PC-9 (cell line): ENCODE data around the gene RAD18. TPM values are rescaled to one million over a fixed set of nuclear protein-coding genes. Genes with fewer than 3 reads are reported as not detected.

ENCODE experiments used
- BruUV-seq: library from RNA; stranded (reverse); fragments of 400-500 nt; replicated peaks from 2 replicates; lab custom pipeline; 2021; lab: Mats Ljungman, UMichigan
- CTCF ChIA-PET: fragments of 300-600 bp; sonication (Branson Sonifier 250); formaldehyde crosslinking; loops from one replicate; lab custom pipeline; 2022; ENCODE audit warnings: antibody characterized with exemption; lab: Charles Lee
- POLR2A ChIA-PET: fragments of 300-600 bp; sonication (Branson Sonifier 250); formaldehyde crosslinking; loops from one replicate; lab custom pipeline; 2022; ENCODE audit warnings: antibody characterized with exemption; ENCODE audit not compliant: unreplicated experiment; lab: Charles Lee
- DNase-seq, 2 experiments: peaks; one replicate each; pipeline versions ENCODE4 v3.0.0 to v3.0.0-alpha.2; 2015 to 2022; ENCODE audit warnings: mixed read lengths in 1 of 2
- H2AFZ ChIP-seq: fragments of 200-600 bp; sonication (generic); 2 replicates; pipeline ENCODE4 v1.8.1; 2017; ENCODE audit warnings: antibody characterized with exemption
- H3F3A ChIP-seq: fragments of 200-600 bp; sonication (generic); 2 replicates; pipeline ENCODE4 v1.8.1; 2017; ENCODE audit warnings: antibody characterized with exemption, mild to moderate bottlenecking, low read depth; ENCODE audit not compliant: insufficient read depth
- H3K27ac ChIP-seq: fragments of 200-600 bp; sonication (generic); 2 replicates; pipeline ENCODE4 v1.6.1; 2016; ENCODE audit warnings: mixed run types
- H3K27me3 ChIP-seq: fragments of 200-600 bp; sonication (generic); 2 replicates; pipeline ENCODE4 v1.6.1; 2016; ENCODE audit warnings: low read depth, mixed run types; ENCODE audit not compliant: insufficient read depth
- H3K36me3 ChIP-seq: fragments of 200-600 bp; sonication (generic); 2 replicates; pipeline ENCODE4 v1.6.1; 2016; ENCODE audit warnings: low read depth, mixed run types
- H3K4me1 ChIP-seq: fragments of 200-600 bp; sonication (generic); replicated peaks from 2 replicates; pipeline ENCODE4 v1.6.1; 2016; ENCODE audit warnings: mixed run types; ENCODE audit not compliant: insufficient read depth
- H3K4me2 ChIP-seq: fragments of 200-600 bp; sonication (generic); 2 replicates; pipeline ENCODE4 v1.6.1; 2017; ENCODE audit warnings: mixed run types
- H3K4me3 ChIP-seq: fragments of 200-600 bp; sonication (generic); 2 replicates; pipeline ENCODE4 v1.6.1; 2016; ENCODE audit warnings: mixed run types
- H3K79me2 ChIP-seq: fragments of 200-600 bp; sonication (generic); 2 replicates; pipeline ENCODE4 v1.6.1; 2017; ENCODE audit warnings: low read depth, mixed run types
- H3K9me2 ChIP-seq: fragments of 200-600 bp; sonication (generic); 2 replicates; pipeline ENCODE4 v1.8.1; 2017; ENCODE audit warnings: mild to moderate bottlenecking; ENCODE audit not compliant: insufficient read depth
- H3K9me3 ChIP-seq: fragments of 200-600 bp; sonication (generic); 2 replicates; pipeline ENCODE4 v1.8.1; 2016; ENCODE audit warnings: low read depth; ENCODE audit not compliant: insufficient read depth
- H4K20me1 ChIP-seq: fragments of 200-600 bp; sonication (generic); 2 replicates; pipeline ENCODE4 v1.8.1; 2017; ENCODE audit not compliant: insufficient read depth
- CTCF ChIP-seq: fragments of 200-600 bp; sonication (generic); conservative IDR thresholded peaks from 2 replicates; pipeline ENCODE4 v1.6.1; 2017; ENCODE audit warnings: mixed run types, antibody characterized with exemption, mild to moderate bottlenecking, moderate library complexity
- EZH2 ChIP-seq: fragments of 200-600 bp; sonication (generic); IDR thresholded peaks from 2 replicates; pipeline ENCODE4 v1.8.0; 2017; ENCODE audit warnings: antibody characterized with exemption, low read depth
- intact Hi-C: fragments of 100-400 bp; cut with micrococcal nuclease; formaldehyde crosslinking; loops from one replicate; pipeline ENCODE4 v1.10.0; 2022; ENCODE audit not compliant: unreplicated experiment
- total RNA-seq: library from RNA; stranded (reverse); gene quantifications from 2 replicates; pipeline ENCODE4 v1.2.3, GENCODE V29; 2021

RAD18 gene
- total RNA-seq, 1 experiment from 2014 or later = 29.1 TPM

GRCh38 chr3:8839607-8840325, 123.5 kb downstream of the RAD18 start:
- no peak overlapping the region for H3K27ac ChIP-seq
- H3K79me2 ChIP-seq = no peaks in the 10 kb centered on the region
- no peak overlapping the region for H2AFZ ChIP-seq
- no peaks in the 10 kb centered on the region for H3K9me2 ChIP-seq
- no TSS peak for BruUV-seq
- TF ChIP-seq EZH2 (no peak), CTCF (no peak)
- peaks cover 5% of the 10 kb centered on the region; the same call in 1 of the 2 replicates for H3F3A ChIP-seq
- DNase-seq = no peak
- no peaks in the 10 kb centered on the region for H3K9me3 ChIP-seq
- intact Hi-C loops = loop anchor here (1.0 kb wide), 1 partner anchor 12 kb away; no protein-coding TSS in a partner anchor
- H3K4me2 ChIP-seq = no peak overlapping the region
- H3K27me3 ChIP-seq = no peaks in the 10 kb centered on the region
- ChIA-PET POLR2A (interaction anchor here (0.5 kb wide), 1 partner anchor 15 kb away, joined by 6 read pairs; no protein-coding TSS in a partner anchor), CTCF (interaction anchor here (0.6 kb wide), 2 partner anchors 339 to 1408 kb away, joined by 3 to 6 read pairs; no protein-coding TSS in a partner anchor)
- H3K36me3 ChIP-seq = no peaks in the 10 kb centered on the region
- no peak overlapping the region for H3K4me3 ChIP-seq
- H3K4me1 ChIP-seq = no peaks in the 10 kb centered on the region; the same call in 1 of the 2 replicates
- H4K20me1 ChIP-seq = no peaks in the 10 kb centered on the region

- Histone ChIP-seq H3K27ac (no peak overlapping the region), H3K79me2 (no peaks in the 10 kb centered on the region), H3K36me3 (no peaks in the 10 kb centered on the region), H3K4me2 (no peak overlapping the region), H3K4me3 (no peak overlapping the region), H3K27me3 (no peaks in the 10 kb centered on the region), H3K4me1 (no peaks in the 10 kb centered on the region; the same call in 1 of the 2 replicates), H4K20me1 (no peaks in the 10 kb centered on the region), H3K9me3 (no peaks in the 10 kb centered on the region), H2AFZ (no peak overlapping the region), H3K9me2 (no peaks in the 10 kb centered on the region), H3F3A (peaks cover 5% of the 10 kb centered on the region; the same call in 1 of the 2 replicates)
- CTCF ChIA-PET = no interaction called here
- no TSS peak for BruUV-seq
- intact Hi-C loops = no loop called here
- no peak for DNase-seq
- TF ChIP-seq CTCF (no peak), EZH2 (no peak)
- POLR2A ChIA-PET = no interaction called here
These were observed 124.4 kb downstream of the RAD18 start for GRCh38 chr3:8838765-8839423.

- no peaks in the 10 kb centered on the region for H4K20me1 ChIP-seq
- no peak for TF ChIP-seq EZH2
- TF ChIP-seq CTCF = no peak
- H3K79me2 ChIP-seq = no peaks in the 10 kb centered on the region
- no peak for DNase-seq
- no peak overlapping the region for H3K27ac ChIP-seq
- ChIA-PET CTCF (no interaction called here), POLR2A (no interaction called here)
- H3K9me2 ChIP-seq = no peaks in the 10 kb centered on the region
- H3K4me3 ChIP-seq = no peak overlapping the region
- H3K27me3 ChIP-seq = no peaks in the 10 kb centered on the region
- H3K4me1 ChIP-seq = no peaks in the 10 kb centered on the region; the same call in 1 of the 2 replicates
- no TSS peak for BruUV-seq
- intact Hi-C loops = no loop called here
- no peak overlapping the region for H3K4me2 ChIP-seq
- peaks cover 5% of the 10 kb centered on the region; the same call in 1 of the 2 replicates for H3F3A ChIP-seq
- H3K36me3 ChIP-seq = no peaks in the 10 kb centered on the region
- no peak overlapping the region for H2AFZ ChIP-seq
- no peaks in the 10 kb centered on the region for H3K9me3 ChIP-seq
These were observed 125.0 kb downstream of the RAD18 start for GRCh38 chr3:8838234-8838633.
